Large intestine (tissue), 3 donors: ENCODE data around the gene ENO3. TPM values are rescaled to one million over a fixed set of nuclear protein-coding genes. Genes with fewer than 3 reads are reported as not detected.

Experiments used
- DNase-seq, 2 donors: peaks; one replicate each; pipeline versions ENCODE4 v3.0.0 to v3.0.0-alpha.2; 2013
- H3K27ac ChIP-seq: one replicate; pipeline ENCODE4 v1.5.1; 2013; ENCODE audit warnings: low read length
- H3K27me3 ChIP-seq: 2 replicates; pipeline ENCODE4 v1.6.1; 2013; ENCODE audit warnings: low read length; ENCODE audit not compliant: control insufficient read depth, insufficient read depth
- H3K36me3 ChIP-seq: 2 replicates; pipeline ENCODE4 v1.6.1; 2013; ENCODE audit warnings: low read length; ENCODE audit not compliant: control insufficient read depth, insufficient read depth
- H3K4me1 ChIP-seq: one replicate; pipeline ENCODE4 v1.6.1; 2013; ENCODE audit warnings: low read length; ENCODE audit not compliant: control insufficient read depth, insufficient read depth
- H3K4me3 ChIP-seq: one replicate; pipeline ENCODE4 v1.5.1; 2013; ENCODE audit warnings: low read length
- H3K9me3 ChIP-seq: one replicate; pipeline ENCODE4 v1.6.1; 2013; ENCODE audit warnings: mild to moderate bottlenecking, low read depth, low read length, moderate library complexity; ENCODE audit not compliant: control insufficient read depth
- WGBS: methylation state at CpG from one replicate; pipeline ENCODE4 v1.1.5; 2013; ENCODE audit warnings: low lambda C conversion rate; ENCODE audit not compliant: insufficient coverage; 5-methylcytosine and 5-hydroxymethylcytosine counted together
- polyA plus RNA-seq: library from polyadenylated mRNA; unstranded; fragments of 120-200 nt; gene quantifications from one replicate; pipeline ENCODE4 v1.2.1, GENCODE V29; 2013

Gene ENO3
- polyA plus RNA-seq, 1 donor = 31.4 TPM

GRCh38 chr17:4973256-4974114 lies 22.6 kb downstream of the ENO3 start:
- Histone ChIP-seq H3K27ac (no peak overlapping the region), H3K9me3 (no peaks in the 10 kb centered on the region), H3K27me3 (no peaks in the 10 kb centered on the region), H3K4me1 (peaks cover 18% of the 10 kb centered on the region), H3K4me3 (no peak overlapping the region), H3K36me3 (peaks cover 82% of the 10 kb centered on the region)
- no CpG with 5 or more reads among the region's 10 CpGs for WGBS
- no peak for DNase-seq

DNA sequence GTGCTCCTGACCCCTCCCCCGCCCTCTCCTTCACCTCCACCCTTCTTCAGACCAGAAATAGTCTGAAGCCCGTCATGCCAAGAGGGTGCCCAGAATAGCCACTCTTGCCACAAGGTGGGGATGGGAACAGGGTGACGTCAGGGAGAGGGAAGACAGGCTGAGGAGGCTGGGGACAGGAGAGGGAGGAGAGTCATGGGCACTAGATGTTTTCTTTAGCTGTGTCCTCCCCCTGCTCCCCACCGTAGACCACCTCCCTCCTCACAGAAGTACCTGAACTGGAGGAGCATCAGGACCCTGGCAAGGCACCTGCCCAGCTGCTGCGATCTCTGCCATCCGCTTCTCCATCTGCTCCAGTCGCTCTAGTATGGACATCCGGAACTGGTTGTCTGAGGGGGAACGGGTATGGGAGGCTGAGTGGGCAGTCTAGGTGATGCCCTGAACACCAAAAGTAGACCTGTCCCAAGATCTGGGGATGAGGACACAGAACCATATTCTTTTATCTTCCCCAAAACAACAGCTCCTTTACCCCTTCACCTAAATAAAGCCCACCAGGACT lies 23.3 kb downstream of the ENO3 start:
- Histone ChIP-seq H3K36me3 (peaks cover 84% of the 10 kb centered on the region), H3K27me3 (no peaks in the 10 kb centered on the region), H3K27ac (no peak overlapping the region), H3K4me3 (no peak overlapping the region), H3K4me1 (peaks cover 11% of the 10 kb centered on the region), H3K9me3 (no peaks in the 10 kb centered on the region)
- DNase-seq = no peak
- no CpG with 5 or more reads among the region's 9 CpGs for WGBS

DNA sequence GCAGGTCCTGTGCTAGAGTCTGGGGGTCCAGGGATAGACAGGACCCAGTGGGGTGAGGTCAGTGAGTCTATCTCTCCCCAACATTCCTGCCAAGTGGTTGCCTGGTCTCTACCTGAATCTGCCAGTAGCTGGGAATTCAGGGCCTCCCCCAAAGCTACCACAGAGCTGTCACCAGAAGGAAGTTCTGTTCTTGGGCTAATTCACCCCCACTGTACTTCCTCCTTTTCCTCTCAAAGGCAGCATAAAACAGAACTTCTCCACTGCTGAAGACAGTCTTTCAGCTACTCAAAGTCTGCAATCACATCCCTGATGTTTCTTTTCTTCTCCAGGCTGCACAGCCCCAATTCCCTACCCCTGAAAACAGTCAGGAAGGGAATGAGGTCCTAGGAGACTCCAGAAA lies 27.8 kb downstream of the ENO3 start:
- Histone ChIP-seq H3K4me1 (no peaks in the 10 kb centered on the region), H3K36me3 (peaks cover 70% of the 10 kb centered on the region), H3K27me3 (no peaks in the 10 kb centered on the region), H3K27ac (no peak overlapping the region), H3K4me3 (no peak overlapping the region), H3K9me3 (no peaks in the 10 kb centered on the region)
- no peak for DNase-seq

GRCh38 chr17:4980644-4981216 lies 29.8 kb downstream of the ENO3 start:
- WGBS = 20% methylated on average over 1 of the region's 6 CpGs
- Histone ChIP-seq H3K4me1 (peaks cover under 1% of the 10 kb centered on the region), H3K4me3 (no peak overlapping the region), H3K27me3 (no peaks in the 10 kb centered on the region), H3K36me3 (peaks cover 57% of the 10 kb centered on the region), H3K9me3 (no peaks in the 10 kb centered on the region), H3K27ac (no peak overlapping the region)
- DNase-seq = peak in 1 of 2 donors; percentile 46

DNA sequence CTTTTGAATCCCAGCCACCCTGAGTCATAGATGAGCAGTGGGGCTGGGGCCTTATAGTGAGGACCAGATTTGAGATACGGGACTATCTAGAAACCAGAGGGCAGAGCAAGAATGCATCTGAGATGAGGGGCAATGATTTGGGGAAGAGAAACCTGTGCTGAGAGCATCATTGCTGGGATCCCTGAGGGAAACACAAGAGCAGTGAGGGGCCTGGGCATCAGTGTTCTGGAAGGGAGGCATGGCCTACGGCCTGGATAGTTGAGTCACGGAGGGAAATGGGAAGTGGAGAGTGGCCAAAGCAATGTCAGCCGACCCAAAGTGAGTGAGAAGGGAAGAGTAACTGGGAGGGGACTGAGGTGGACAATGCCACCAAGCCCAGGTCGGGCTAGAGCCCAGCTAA lies 31.4 kb downstream of the ENO3 start:
- DNase-seq = no peak
- H3K9me3 ChIP-seq = no peaks in the 10 kb centered on the region
- H3K4me1 ChIP-seq = peaks cover 11% of the 10 kb centered on the region
- no peak overlapping the region for H3K27ac ChIP-seq
- no CpG with 5 or more reads among the region's 5 CpGs for WGBS
- H3K27me3 ChIP-seq = no peaks in the 10 kb centered on the region
- H3K36me3 ChIP-seq = peaks cover 48% of the 10 kb centered on the region
- no peak overlapping the region for H3K4me3 ChIP-seq

GRCh38 chr17:4986403-4986802 lies 35.5 kb downstream of the ENO3 start:
- Histone ChIP-seq H3K9me3 (no peaks in the 10 kb centered on the region), H3K4me3 (peak overlapping the region; percentile 96), H3K27ac (peak overlapping the region; percentile 87), H3K27me3 (no peaks in the 10 kb centered on the region), H3K36me3 (peaks cover 13% of the 10 kb centered on the region), H3K4me1 (peaks cover 21% of the 10 kb centered on the region)
- DNase-seq = no peak
- no CpG with 5 or more reads among the region's 5 CpGs for WGBS

- Histone ChIP-seq H3K27me3 (no peaks in the 10 kb centered on the region), H3K27ac (peak within 1 kb of the TSS; percentile 87), H3K4me1 (peaks cover 21% of the 10 kb centered on the region), H3K9me3 (no peaks in the 10 kb centered on the region), H3K36me3 (peaks cover 8% of the 10 kb centered on the region), H3K4me3 (peak within 1 kb of the TSS; percentile 96)
- WGBS = no CpG with 5 or more reads among the region's 78 CpGs
- DNase-seq = peak; percentile 68 to 89
Observed at GRCh38 chr17:4986951-4987766, 36.2 kb downstream of the ENO3 start, which contains the start of gene CAMTA2. CAMTA2 (minus strand) TSS chr17:4987675; CDS start chr17:4986222, 1,453 bp downstream.

- no CpG with 5 or more reads among the region's 30 CpGs for WGBS
- no peaks in the 10 kb centered on the region for H3K27me3 ChIP-seq
Observed at GRCh38 chr17:4987767-4988567, 37.0 kb downstream of the ENO3 start.

DNA sequence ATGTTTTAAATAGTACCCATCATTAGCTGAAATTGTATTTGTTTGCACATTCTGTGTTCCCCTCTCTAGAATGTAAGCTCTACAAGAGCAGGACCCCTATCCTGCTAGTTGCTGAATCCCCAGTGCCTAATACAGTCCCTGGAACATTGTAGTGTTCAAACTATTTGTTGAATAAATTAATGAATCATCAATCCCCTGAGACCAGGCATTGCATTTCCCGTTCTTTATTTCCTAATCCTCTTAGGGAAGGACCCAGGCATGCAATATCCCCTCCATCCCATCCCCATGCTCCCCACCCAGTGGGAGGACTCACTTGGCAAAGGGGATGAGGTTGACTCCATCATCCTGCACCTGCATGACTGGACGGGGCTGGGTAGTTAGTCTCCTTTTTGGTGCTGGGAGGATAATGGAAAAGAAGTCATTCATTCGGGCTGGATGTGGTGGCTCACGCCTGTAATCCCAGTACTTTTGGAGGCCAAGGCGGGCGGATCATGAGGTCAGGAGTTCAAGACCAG lies 43.2 kb downstream of the ENO3 start:
- Histone ChIP-seq H3K9me3 (no peaks in the 10 kb centered on the region), H3K4me3 (no peak overlapping the region), H3K36me3 (no peaks in the 10 kb centered on the region), H3K27ac (no peak overlapping the region), H3K4me1 (peaks cover 5% of the 10 kb centered on the region), H3K27me3 (no peaks in the 10 kb centered on the region)
- WGBS = no CpG with 5 or more reads among the region's 6 CpGs
- DNase-seq = no peak

More at GRCh38 chr17:4987767-4988567, 37.0 kb downstream of the ENO3 start:
- no peak for DNase-seq
- H3K4me3 ChIP-seq = peak overlapping the region; percentile 96
- H3K9me3 ChIP-seq = no peaks in the 10 kb centered on the region
- H3K27ac ChIP-seq = peak overlapping the region; percentile 87
- H3K4me1 ChIP-seq = peaks cover 21% of the 10 kb centered on the region
- H3K36me3 ChIP-seq = peaks cover 5% of the 10 kb centered on the region
